GM12878 (cell line): Measurements from ENCODE around the gene PPP2R2D.

Experiments used
- CTCF ChIP-seq, 3 experiments: IDR thresholded peaks in 2 of 3; conservative IDR thresholded peaks in 1 of 3; 2 replicates each; pipeline ENCODE4 v1.5.1; 2011; ENCODE audit warnings: low read depth in 3 of 3, low read length in 3 of 3, mild to moderate bottlenecking in 3 of 3, control low read depth in 2 of 3, moderate library complexity in 2 of 3, inconsistent platforms in 1 of 3, mixed read lengths in 1 of 3; ENCODE audit not compliant: control insufficient read depth in 2 of 3, insufficient read depth in 1 of 3; ENCODE audit errors: extremely low read depth in 1 of 3
- TAF1 ChIP-seq: IDR thresholded peaks from 2 replicates; pipeline ENCODE4 v1.6.1; 2011; ENCODE audit warnings: mild to moderate bottlenecking, low read depth, low read length, borderline replicate concordance
- ZBTB33 ChIP-seq: fragments of 450-650 bp; IDR thresholded peaks from 2 replicates; pipeline ENCODE4 v1.6.1; 2017; ENCODE audit warnings: mild to moderate bottlenecking
- TF ChIP-seq, protein P1 (sequence below): IDR thresholded peaks from 2 replicates; pipeline ENCODE4 v1.6.1; 2012; ENCODE audit warnings: low read depth, low read length, improper control_type of control experiment

GRCh38 chr10:132003282-132003924, 102.6 kb downstream of the PPP2R2D start:
- TF ChIP-seq TAF1: no peak
- TF ChIP-seq, protein P1, sequence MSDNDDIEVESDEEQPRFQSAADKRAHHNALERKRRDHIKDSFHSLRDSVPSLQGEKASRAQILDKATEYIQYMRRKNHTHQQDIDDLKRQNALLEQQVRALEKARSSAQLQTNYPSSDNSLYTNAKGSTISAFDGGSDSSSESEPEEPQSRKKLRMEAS: no peak
- no peak for TF ChIP-seq CTCF (IDR thresholded peaks at IDR 0.05 in 2 of 3, conservative IDR thresholded peaks at IDR 0.05 in 1 of 3; ENCODE audit: control insufficient read depth in 2 of 3, extremely low read depth in 1 of 3, insufficient read depth in 1 of 3, low read depth in 3 of 3, low read length in 3 of 3)
- no peak for TF ChIP-seq ZBTB33
